Measurements from ENCODE around the gene SLC8B1.

GRCh38 chr12:113340061-113340460 lies 5.2 kb upstream of the SLC8B1 start:
- TF ChIP-seq, protein P1, sequence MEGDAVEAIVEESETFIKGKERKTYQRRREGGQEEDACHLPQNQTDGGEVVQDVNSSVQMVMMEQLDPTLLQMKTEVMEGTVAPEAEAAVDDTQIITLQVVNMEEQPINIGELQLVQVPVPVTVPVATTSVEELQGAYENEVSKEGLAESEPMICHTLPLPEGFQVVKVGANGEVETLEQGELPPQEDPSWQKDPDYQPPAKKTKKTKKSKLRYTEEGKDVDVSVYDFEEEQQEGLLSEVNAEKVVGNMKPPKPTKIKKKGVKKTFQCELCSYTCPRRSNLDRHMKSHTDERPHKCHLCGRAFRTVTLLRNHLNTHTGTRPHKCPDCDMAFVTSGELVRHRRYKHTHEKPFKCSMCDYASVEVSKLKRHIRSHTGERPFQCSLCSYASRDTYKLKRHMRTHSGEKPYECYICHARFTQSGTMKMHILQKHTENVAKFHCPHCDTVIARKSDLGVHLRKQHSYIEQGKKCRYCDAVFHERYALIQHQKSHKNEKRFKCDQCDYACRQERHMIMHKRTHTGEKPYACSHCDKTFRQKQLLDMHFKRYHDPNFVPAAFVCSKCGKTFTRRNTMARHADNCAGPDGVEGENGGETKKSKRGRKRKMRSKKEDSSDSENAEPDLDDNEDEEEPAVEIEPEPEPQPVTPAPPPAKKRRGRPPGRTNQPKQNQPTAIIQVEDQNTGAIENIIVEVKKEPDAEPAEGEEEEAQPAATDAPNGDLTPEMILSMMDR (IDR thresholded peaks at IDR 0.05 in 2 of 3, conservative IDR thresholded peaks at IDR 0.05 in 1 of 3; ENCODE audit: borderline replicate concordance in 1 of 3, insufficient read depth in 1 of 3, low read depth in 2 of 3, low read length in 2 of 3): no peak
- TF ChIP-seq JUND (IDR thresholded peaks at IDR 0.05) (no peak), EZH2 (IDR thresholded peaks at IDR 0.05) (no peak)
